ENCODE measurements around the gene UGT1A6.

UGT1A6 gene

GRCh38 chr2:233814056-233814835 is 121.6 kb downstream of the UGT1A6 start:
- TF ChIP-seq CTCF (IDR thresholded peaks at IDR 0.05; ENCODE audit: insufficient read depth, low read length, missing control alignments), result no peak
- ChIA-PET CTCF (interaction anchor here (1.4 kb wide), 1 partner anchor 366 kb away, joined by 4 read pairs; no protein-coding TSS in a partner anchor), POLR2A (no interaction called here)
- no peak for DNase-seq (ENCODE audit: low read depth, low spot score)
- H3K4me3 ChIP-seq (ENCODE audit: low read depth, low read length), result no peak overlapping the region

- POLR2A ChIA-PET, result no interaction called here
- CTCF ChIA-PET, result no interaction called here
Measured at GRCh38 chr2:233815861-233816260, 123.2 kb downstream of the UGT1A6 start.

GRCh38 chr2:233816334-233816733 is 123.6 kb downstream of the UGT1A6 start:
- no peak for DNase-seq (ENCODE audit: low read depth, low spot score)
- H3K4me3 ChIP-seq (ENCODE audit: low read depth, low read length), result no peak overlapping the region
- TF ChIP-seq CTCF (IDR thresholded peaks at IDR 0.05; ENCODE audit: insufficient read depth, low read length, missing control alignments), result no peak
- ChIA-PET CTCF (no interaction called here), POLR2A (no interaction called here)

More at GRCh38 chr2:233815861-233816260, 123.2 kb downstream of the UGT1A6 start:
- no peak overlapping the region for H3K4me3 ChIP-seq (ENCODE audit: low read depth, low read length)
- no peak for DNase-seq (ENCODE audit: low read depth, low spot score)
- TF ChIP-seq CTCF (IDR thresholded peaks at IDR 0.05; ENCODE audit: insufficient read depth, low read length, missing control alignments), result no peak

GRCh38 chr2:233816771-233817170 is 124.1 kb downstream of the UGT1A6 start:
- no peak for TF ChIP-seq CTCF (IDR thresholded peaks at IDR 0.05; ENCODE audit: insufficient read depth, low read length, missing control alignments)
- DNase-seq (ENCODE audit: low read depth, low spot score), result no peak
- POLR2A ChIA-PET, result no interaction called here
- CTCF ChIA-PET, result no interaction called here
- H3K4me3 ChIP-seq (ENCODE audit: low read depth, low read length), result no peak overlapping the region

- DNase-seq (ENCODE audit: low read depth, low spot score), result no peak
- POLR2A ChIA-PET, result no interaction called here
- no peak for TF ChIP-seq CTCF (IDR thresholded peaks at IDR 0.05; ENCODE audit: insufficient read depth, low read length, missing control alignments)
- H3K4me3 ChIP-seq (ENCODE audit: low read depth, low read length), result no peak overlapping the region
- CTCF ChIA-PET, result no interaction called here
Measured at GRCh38 chr2:233817361-233817911, 124.7 kb downstream of the UGT1A6 start.

GRCh38 chr2:233817995-233818638 is 125.4 kb downstream of the UGT1A6 start:
- no peak overlapping the region for H3K4me3 ChIP-seq (ENCODE audit: low read depth, low read length)
- TF ChIP-seq CTCF (IDR thresholded peaks at IDR 0.05; ENCODE audit: insufficient read depth, low read length, missing control alignments), result no peak
- POLR2A ChIA-PET, result no interaction called here
- DNase-seq (ENCODE audit: low read depth, low spot score), result no peak
- CTCF ChIA-PET, result no interaction called here
